CD14-positive monocyte (primary cell): Measurements from ENCODE around the gene ZNF385D. TPM values are rescaled to one million over a fixed set of nuclear protein-coding genes. Genes with fewer than 3 reads are reported as not detected.

Experiments used
- DNase-seq, 3 donors: peaks; one replicate each; pipeline ENCODE4 v3.0.0-alpha.2; 2011 to 2022
- H2AFZ ChIP-seq: 2 replicates; pipeline ENCODE4 v1.6.0; 2012; ENCODE audit warnings: mild to moderate bottlenecking, low read depth, low read length, inconsistent platforms; ENCODE audit not compliant: insufficient read depth, poor library complexity, severe bottlenecking
- H3K27ac ChIP-seq, 2 donors: 1 replicate in 1 of 2; 2 replicates in 1 of 2; pipeline ENCODE4 v1.5.1; 2012 to 2013; ENCODE audit warnings: low read length in 2 of 2, control low read depth in 1 of 2, inconsistent platforms in 1 of 2, low read depth in 1 of 2, mild to moderate bottlenecking in 1 of 2
- H3K27me3 ChIP-seq, 2 donors: one replicate each; pipeline versions ENCODE4 v1.6.0 to v1.6.1; 2011 to 2013; ENCODE audit warnings: low read length in 2 of 2; ENCODE audit not compliant: control insufficient read depth in 2 of 2, insufficient read depth in 2 of 2
- H3K36me3 ChIP-seq, 2 donors: replicated peaks in 1 of 2; 1 replicate in 1 of 2; 2 replicates in 1 of 2; pipeline versions ENCODE4 v1.5.1 to v1.6.1; 2012 to 2013; ENCODE audit warnings: low read length in 2 of 2, control low read depth in 1 of 2, inconsistent platforms in 1 of 2, mild to moderate bottlenecking in 1 of 2; ENCODE audit not compliant: insufficient read depth in 2 of 2, control insufficient read depth in 1 of 2
- H3K4me1 ChIP-seq, 2 donors: 1 replicate in 1 of 2; 2 replicates in 1 of 2; pipeline versions ENCODE4 v1.5.1 to v1.6.1; 2012 to 2013; ENCODE audit warnings: low read length in 2 of 2, control low read depth in 1 of 2, inconsistent platforms in 1 of 2, mild to moderate bottlenecking in 1 of 2, moderate library complexity in 1 of 2; ENCODE audit not compliant: insufficient read depth in 2 of 2, control insufficient read depth in 1 of 2
- H3K4me2 ChIP-seq: replicated peaks from 2 replicates; pipeline ENCODE3; 2012; ENCODE audit warnings: low read length, moderate library complexity, mild to moderate bottlenecking; ENCODE audit not compliant: poor library complexity, severe bottlenecking; ENCODE audit errors: extremely low read depth
- H3K4me3 ChIP-seq, 3 experiments: fragments of 200-600 bp in 1 of 3; sonication (generic) in 1 of 3; replicated peaks in 1 of 3; 1 replicate in 2 of 3; 2 replicates in 1 of 3; pipeline ENCODE4 v1.5.1; 2011 to 2013; ENCODE audit warnings: low read length in 3 of 3, mild to moderate bottlenecking in 3 of 3, control low read depth in 2 of 3, low read depth in 2 of 3, inconsistent platforms in 1 of 3, moderate library complexity in 1 of 3
- H3K79me2 ChIP-seq: 2 replicates; pipeline ENCODE4 v1.6.0; 2012; ENCODE audit warnings: mild to moderate bottlenecking, control low read depth, inconsistent platforms, low read length, moderate library complexity; ENCODE audit not compliant: insufficient read depth
- H3K9ac ChIP-seq: 2 replicates; pipeline ENCODE4 v1.6.0; 2017; ENCODE audit warnings: low read length, mild to moderate bottlenecking; ENCODE audit not compliant: insufficient read depth, poor library complexity, severe bottlenecking
- H3K9me3 ChIP-seq, 2 donors: replicated peaks in 1 of 2; 1 replicate in 1 of 2; 2 replicates in 1 of 2; pipeline versions ENCODE4 v1.5.1 to v1.6.1; 2012 to 2013; ENCODE audit warnings: low read length in 2 of 2, control low read depth in 1 of 2; ENCODE audit not compliant: control insufficient read depth in 1 of 2, insufficient read depth in 1 of 2
- H4K20me1 ChIP-seq: 2 replicates; pipeline ENCODE4 v1.6.0; 2012; ENCODE audit warnings: mild to moderate bottlenecking, low read length, control low read depth, moderate library complexity; ENCODE audit not compliant: insufficient read depth
- H3K27ac Mint-ChIP-seq, 7 donors: one replicate each; pipeline ENCODE4 v1.8.0; 2020; ENCODE audit warnings: mild to moderate bottlenecking in 7 of 7, mixed read lengths in 7 of 7, moderate library complexity in 6 of 7, inconsistent platforms in 2 of 7
- H3K27me3 Mint-ChIP-seq, 3 donors: one replicate each; pipeline ENCODE4 v1.8.0; 2021 to 2022; ENCODE audit warnings: low read depth in 3 of 3, mild to moderate bottlenecking in 3 of 3, mixed read lengths in 3 of 3, moderate library complexity in 3 of 3, inconsistent platforms in 1 of 3
- H3K36me3 Mint-ChIP-seq, 2 donors: one replicate each; pipeline ENCODE4 v1.8.0; 2020; ENCODE audit warnings: mixed read lengths in 2 of 2, inconsistent platforms in 1 of 2, mild to moderate bottlenecking in 1 of 2
- H3K4me1 Mint-ChIP-seq: one replicate; pipeline ENCODE4 v1.8.0; 2020; ENCODE audit warnings: mild to moderate bottlenecking, mixed read lengths
- H3K4me3 Mint-ChIP-seq, 2 donors: one replicate each; pipeline ENCODE4 v1.8.0; 2020; ENCODE audit warnings: mild to moderate bottlenecking in 2 of 2, mixed read lengths in 2 of 2, moderate library complexity in 1 of 2
- H3K9me3 Mint-ChIP-seq, 7 donors: one replicate each; pipeline ENCODE4 v1.8.0; 2020 to 2022; ENCODE audit warnings: mixed read lengths in 7 of 7, mild to moderate bottlenecking in 6 of 7, moderate library complexity in 6 of 7, inconsistent platforms in 2 of 7
- CTCF ChIP-seq: fragments of 200-600 bp; IDR thresholded peaks from one replicate; pipeline ENCODE4 v1.8.0; 2022; ENCODE audit warnings: antibody characterized with exemption, mild to moderate bottlenecking
- WGBS: methylation state at CpG from one replicate; pipeline ENCODE4 v1.1.5; 2013; ENCODE audit warnings: missing lambda C conversion rate; ENCODE audit not compliant: insufficient coverage; 5-methylcytosine and 5-hydroxymethylcytosine counted together
- intact Hi-C, 2 donors: fragments of 100-400 bp; cut with micrococcal nuclease; formaldehyde crosslinking; loops; one replicate each; pipeline versions ENCODE4 v1.15.0 to v1.15.1; 2023
- polyA plus RNA-seq, 3 donors: library from polyadenylated mRNA; depleted of rRNA in 1 of 3; unstranded in 2 of 3; stranded (reverse) in 1 of 3; fragments of 300-500 nt in 2 of 3; fragments of >200 nt in 1 of 3; fragmentation: Illumina TruSeq in 2 of 3; gene quantifications; 1 replicate in 2 of 3; 2 replicates in 1 of 3; pipeline ENCODE4 v1.2.3, GENCODE V29; 2012 to 2021

ZNF385D gene
- polyA plus RNA-seq, 3 donors: not detected

GRCh38 chr3:21585216-21585740, 165.7 kb downstream of the ZNF385D start:
- WGBS: no CpG with 5 or more reads among the region's 3 CpGs
- Mint-ChIP-seq H3K4me3 (no peak overlapping the region), H3K4me1 (no peaks in the 10 kb centered on the region), H3K9me3 (peaks cover 0 to 12% (median 3%) of the 10 kb centered on the region in 7 donors), H3K36me3 (no peaks in the 10 kb centered on the region), H3K27ac (no peak overlapping the region), H3K27me3 (no peaks in the 10 kb centered on the region)
- no peak for TF ChIP-seq CTCF
- Histone ChIP-seq H2AFZ (no peak overlapping the region), H4K20me1 (no peaks in the 10 kb centered on the region), H3K27ac (no peak overlapping the region), H3K4me1 (no peaks in the 10 kb centered on the region), H3K9ac (no peak overlapping the region), H3K27me3 (no peaks in the 10 kb centered on the region), H3K4me2 (no peak overlapping the region), H3K36me3 (no peaks in the 10 kb centered on the region), H3K4me3 (no peak overlapping the region), H3K9me3 (peaks cover 0 to 9% of the 10 kb centered on the region in 2 donors), H3K79me2 (no peaks in the 10 kb centered on the region)
- intact Hi-C loops: no loop called here
- DNase-seq: no peak

- Mint-ChIP-seq H3K36me3 (no peaks in the 10 kb centered on the region), H3K27ac (no peak overlapping the region), H3K27me3 (no peaks in the 10 kb centered on the region), H3K9me3 (peaks cover 0 to 5% (median 2%) of the 10 kb centered on the region in 7 donors), H3K4me3 (no peak overlapping the region), H3K4me1 (no peaks in the 10 kb centered on the region)
- Histone ChIP-seq H3K27me3 (no peaks in the 10 kb centered on the region), H3K4me3 (no peak overlapping the region), H3K27ac (no peak overlapping the region), H3K9me3 (no peaks in the 10 kb centered on the region), H4K20me1 (no peaks in the 10 kb centered on the region), H2AFZ (no peak overlapping the region), H3K9ac (no peak overlapping the region), H3K36me3 (no peaks in the 10 kb centered on the region), H3K4me1 (no peaks in the 10 kb centered on the region), H3K4me2 (no peak overlapping the region), H3K79me2 (no peaks in the 10 kb centered on the region)
- no peak for DNase-seq
- TF ChIP-seq CTCF: no peak
- intact Hi-C loops: no loop called here
- no CpG with 5 or more reads among the region's 2 CpGs for WGBS
Observed at GRCh38 chr3:21573291-21573690, 177.7 kb downstream of the ZNF385D start.
